ENCODE data around the gene RPL28.

GRCh38 chr19:55365964-55366363 lies 19.8 kb upstream of the RPL28 start:
- TF ChIP-seq CTCF (IDR thresholded peaks at IDR 0.05), result no peak
- no peak for TF ChIP-seq POLR2A (IDR thresholded peaks at IDR 0.05)

Measured in uterus (tissue), 2 donors.